MCF 10A (cell line): ENCODE measurements around the gene LCLAT1. TPM values are rescaled to one million over a fixed set of nuclear protein-coding genes. Genes with fewer than 3 reads are reported as not detected.
"Not testable (repeated sequence)": the region's sequence is repeated elsewhere in the genome, so short reads cannot be mapped to it uniquely, and the experiment has no call there.

ENCODE experiments used
- BruUV-seq: library from RNA; stranded (reverse); fragments of 400-500 nt; replicated peaks from 2 replicates; lab custom pipeline; 2021; lab: Mats Ljungman, UMichigan
- CTCF ChIA-PET: fragments of 300-600 bp; sonication (Branson Sonifier 250); formaldehyde crosslinking; extraction: SDS; loops from one replicate; lab custom pipeline; 2021; ENCODE audit warnings: antibody characterized with exemption, inconsistent platforms; lab: Yijun Ruan, JAX
- POLR2A ChIA-PET: fragments of 300-600, 350-650 bp; sonication (Branson Sonifier 250); formaldehyde crosslinking; extraction: SDS; loops from one replicate; lab custom pipeline; 2020; ENCODE audit warnings: antibody characterized with exemption, inconsistent platforms; lab: Yijun Ruan, JAX
- DNase-seq: peaks from one replicate; pipeline ENCODE4 v3.0.0-alpha.2; 2018; ENCODE audit not compliant: unreplicated experiment
- H3K27ac Mint-ChIP-seq: one replicate; pipeline ENCODE4 v1.8.0; 2022; ENCODE audit warnings: mild to moderate bottlenecking, low read depth, mixed read lengths; ENCODE audit not compliant: unreplicated experiment
- H3K27me3 Mint-ChIP-seq: one replicate; pipeline ENCODE4 v1.8.0; 2022; ENCODE audit warnings: mixed read lengths; ENCODE audit not compliant: insufficient read depth, unreplicated experiment
- H3K36me3 Mint-ChIP-seq: one replicate; pipeline ENCODE4 v1.8.0; 2022; ENCODE audit warnings: mild to moderate bottlenecking, moderate library complexity, mixed read lengths; ENCODE audit not compliant: insufficient read depth, unreplicated experiment
- H3K4me1 Mint-ChIP-seq: one replicate; pipeline ENCODE4 v1.8.0; 2022; ENCODE audit warnings: mixed read lengths; ENCODE audit not compliant: insufficient read depth, unreplicated experiment
- H3K4me3 Mint-ChIP-seq: one replicate; pipeline ENCODE4 v1.8.0; 2022; ENCODE audit warnings: mild to moderate bottlenecking, moderate library complexity, mixed read lengths; ENCODE audit not compliant: unreplicated experiment
- H3K9me3 Mint-ChIP-seq: one replicate; pipeline ENCODE4 v1.8.0; 2022; ENCODE audit warnings: mixed read lengths; ENCODE audit not compliant: unreplicated experiment
- intact Hi-C: fragments of 100-400 bp; cut with micrococcal nuclease; formaldehyde crosslinking; loops from 2 replicates; pipeline ENCODE4 v1.14.1; 2022
- total RNA-seq: library from RNA; stranded (reverse); gene quantifications from 2 replicates; pipeline ENCODE4 v1.2.3, GENCODE V29; 2022
- TF ChIP-seq, protein P1 (sequence below): fragments of 200-600 bp; IDR thresholded peaks from one replicate; pipeline ENCODE4 v1.8.0; 2022; ENCODE audit warnings: antibody characterized with exemption, mild to moderate bottlenecking; ENCODE audit not compliant: unreplicated experiment

The LCLAT1 gene
- total RNA-seq, 1 experiment from 2014 or later: 27.5 TPM

DNA sequence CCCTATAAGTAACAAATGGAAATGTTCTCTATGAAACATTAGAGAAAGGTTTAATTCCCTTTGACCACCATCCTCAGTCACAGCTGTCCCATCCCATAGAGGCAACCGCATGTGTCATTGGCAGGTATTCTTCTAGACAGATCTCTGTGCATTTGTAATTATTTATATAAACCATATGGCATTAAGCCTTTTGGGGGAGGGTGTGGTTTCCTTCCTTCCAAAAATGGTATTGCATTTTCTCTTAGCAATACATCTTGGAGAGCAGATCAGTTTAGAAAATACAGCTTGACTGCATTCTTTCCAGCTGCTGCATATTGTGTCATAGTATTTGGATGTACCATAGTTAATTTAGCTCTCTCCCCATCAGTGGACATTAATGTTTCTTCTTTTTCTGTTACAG lies 57.7 kb downstream of the LCLAT1 start:
- intact Hi-C loops: no loop called here
- no peak for DNase-seq
- H3K4me1 Mint-ChIP-seq: no peaks in the 10 kb centered on the region
- H3K9me3 Mint-ChIP-seq: peaks cover 7% of the 10 kb centered on the region
- TF ChIP-seq, protein P1, sequence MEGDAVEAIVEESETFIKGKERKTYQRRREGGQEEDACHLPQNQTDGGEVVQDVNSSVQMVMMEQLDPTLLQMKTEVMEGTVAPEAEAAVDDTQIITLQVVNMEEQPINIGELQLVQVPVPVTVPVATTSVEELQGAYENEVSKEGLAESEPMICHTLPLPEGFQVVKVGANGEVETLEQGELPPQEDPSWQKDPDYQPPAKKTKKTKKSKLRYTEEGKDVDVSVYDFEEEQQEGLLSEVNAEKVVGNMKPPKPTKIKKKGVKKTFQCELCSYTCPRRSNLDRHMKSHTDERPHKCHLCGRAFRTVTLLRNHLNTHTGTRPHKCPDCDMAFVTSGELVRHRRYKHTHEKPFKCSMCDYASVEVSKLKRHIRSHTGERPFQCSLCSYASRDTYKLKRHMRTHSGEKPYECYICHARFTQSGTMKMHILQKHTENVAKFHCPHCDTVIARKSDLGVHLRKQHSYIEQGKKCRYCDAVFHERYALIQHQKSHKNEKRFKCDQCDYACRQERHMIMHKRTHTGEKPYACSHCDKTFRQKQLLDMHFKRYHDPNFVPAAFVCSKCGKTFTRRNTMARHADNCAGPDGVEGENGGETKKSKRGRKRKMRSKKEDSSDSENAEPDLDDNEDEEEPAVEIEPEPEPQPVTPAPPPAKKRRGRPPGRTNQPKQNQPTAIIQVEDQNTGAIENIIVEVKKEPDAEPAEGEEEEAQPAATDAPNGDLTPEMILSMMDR: no peak
- H3K27me3 Mint-ChIP-seq: no peaks in the 10 kb centered on the region
- BruUV-seq: no TSS peak
- no peaks in the 10 kb centered on the region for H3K36me3 Mint-ChIP-seq
- H3K27ac Mint-ChIP-seq: no peak overlapping the region
- ChIA-PET CTCF (interaction anchor here (0.6 to 1.4 kb wide), 4 partner anchors 57 to 695 kb away, joined by 3 to 5 read pairs (median 4); partner anchors contain the start of gene LCLAT1), POLR2A (interaction anchor here (0.6 to 0.7 kb wide), 2 partner anchors 38 to 64 kb away, joined by 3 read pairs; no protein-coding TSS in a partner anchor)
- no peak overlapping the region for H3K4me3 Mint-ChIP-seq

DNA sequence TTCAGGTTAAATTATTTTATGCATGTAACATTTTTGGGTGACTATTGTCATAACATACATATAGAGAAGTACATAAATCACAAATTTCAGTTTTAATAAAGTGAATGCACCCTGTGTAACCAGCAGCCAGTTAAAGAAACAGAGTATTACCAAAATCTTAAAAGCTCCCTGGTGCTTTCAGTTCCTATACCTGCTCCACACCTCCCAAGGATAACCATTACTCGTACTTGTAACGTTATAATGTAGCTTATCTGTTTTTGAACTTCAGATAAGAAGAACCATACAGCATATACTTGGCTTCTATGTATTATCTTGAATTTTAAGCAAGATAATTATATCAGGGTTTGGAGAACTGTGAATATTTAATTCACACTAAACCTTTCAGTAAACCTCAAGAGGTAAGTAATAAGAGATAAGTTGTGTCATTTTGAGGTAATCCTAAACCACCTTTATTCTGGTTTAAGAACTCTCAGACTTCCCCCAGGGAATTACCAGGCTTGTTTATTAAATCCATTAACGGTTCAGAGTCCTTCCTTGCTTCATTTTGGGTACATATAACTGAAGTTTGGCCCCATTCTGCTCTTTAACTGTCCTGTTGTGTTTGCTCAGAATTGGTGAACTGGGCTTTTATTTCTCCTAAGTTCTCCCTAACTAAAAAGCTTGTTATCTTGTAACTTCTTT lies 58.6 kb downstream of the LCLAT1 start:
- ChIA-PET CTCF (interaction anchor here (0.7 to 2.3 kb wide), 3 partner anchors 53 to 206 kb away, joined by 3 to 7 read pairs (median 4); no protein-coding TSS in a partner anchor), POLR2A (interaction anchor here (0.7 kb wide), 1 partner anchor 177 kb away, joined by 3 read pairs; no protein-coding TSS in a partner anchor)
- DNase-seq: no peak
- Mint-ChIP-seq H3K27me3 (no peaks in the 10 kb centered on the region), H3K4me3 (no peak overlapping the region), H3K4me1 (peaks cover 3% of the 10 kb centered on the region), H3K27ac (no peak overlapping the region), H3K9me3 (peaks cover 6% of the 10 kb centered on the region), H3K36me3 (no peaks in the 10 kb centered on the region)
- BruUV-seq: no TSS peak
- intact Hi-C loops: no loop called here
- TF ChIP-seq, protein P1: no peak

DNA sequence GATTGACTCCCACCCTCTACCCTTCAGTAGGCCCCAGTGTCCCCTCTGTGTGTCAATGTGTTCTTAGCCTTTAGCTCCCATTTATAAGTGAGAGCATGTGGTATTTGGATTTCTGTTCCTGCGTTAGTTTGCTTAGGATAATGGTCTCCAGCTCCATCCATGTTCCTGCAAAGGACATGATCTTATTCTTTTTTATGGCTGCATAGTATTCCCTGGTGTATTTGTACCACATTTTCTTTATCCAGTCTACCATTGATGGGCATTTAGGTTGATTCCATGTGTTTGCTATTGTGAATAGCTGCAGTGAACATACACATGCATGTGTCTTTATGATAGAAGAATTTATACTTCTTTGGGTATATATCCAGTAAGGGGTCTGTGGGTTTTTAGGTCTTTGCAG lies 60.4 kb downstream of the LCLAT1 start:
- H3K27me3 Mint-ChIP-seq, H3K36me3 Mint-ChIP-seq, DNase-seq, H3K9me3 Mint-ChIP-seq, H3K4me3 Mint-ChIP-seq, intact Hi-C loops, POLR2A ChIA-PET, BruUV-seq, H3K27ac Mint-ChIP-seq: not testable (repeated sequence)
- peaks cover 20% of the 10 kb centered on the region for H3K4me1 Mint-ChIP-seq
- CTCF ChIA-PET: interaction anchor here (0.6 to 2.3 kb wide), 3 partner anchors 8 to 272 kb away, joined by 3 to 7 read pairs (median 4); no protein-coding TSS in a partner anchor

DNA sequence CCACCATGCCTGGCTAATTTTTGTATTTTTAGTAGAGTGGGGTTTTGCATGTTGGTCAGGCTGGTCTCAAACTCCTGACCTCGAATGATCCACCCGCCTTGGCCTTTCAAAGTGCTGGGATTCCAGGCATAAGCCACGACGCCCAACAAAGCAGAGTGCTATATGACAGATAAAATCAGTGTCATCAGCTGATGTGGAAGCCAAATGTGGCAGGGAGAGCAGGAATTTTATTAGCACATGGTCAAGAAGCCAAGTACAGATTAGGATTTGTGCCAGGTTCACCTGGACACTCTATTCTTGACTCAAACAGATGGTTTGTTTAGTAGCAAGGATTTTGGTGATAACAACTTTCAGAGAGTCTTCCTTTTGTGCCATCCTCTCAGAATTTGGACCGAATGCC lies 62.7 kb downstream of the LCLAT1 start:
- POLR2A ChIA-PET: interaction anchor here (0.7 kb wide), 2 partner anchors 17 to 322 kb away, joined by 3 read pairs; no protein-coding TSS in a partner anchor
- no TSS peak for BruUV-seq
- Mint-ChIP-seq H3K27ac (no peak overlapping the region), H3K9me3 (no peaks in the 10 kb centered on the region), H3K4me3 (no peak overlapping the region), H3K4me1 (peaks cover 28% of the 10 kb centered on the region), H3K27me3 (no peaks in the 10 kb centered on the region), H3K36me3 (no peaks in the 10 kb centered on the region)
- CTCF ChIA-PET: interaction anchor here (0.5 to 1.0 kb wide), 2 partner anchors 302 to 344 kb away, joined by 3 read pairs; no protein-coding TSS in a partner anchor
- TF ChIP-seq, protein P1: no peak
- no peak for DNase-seq
- intact Hi-C loops: no loop called here
